ENCODE data around the gene CAMTA1.
"Not testable (repeated sequence)": the region's sequence is repeated elsewhere in the genome, so short reads cannot be mapped to it uniquely, and the experiment has no call there.

Gene CAMTA1

GRCh38 chr1:6907201-6907600, 121.9 kb downstream of the CAMTA1 start:
- no peak for DNase-seq (ENCODE audit: low spot score)

DNA sequence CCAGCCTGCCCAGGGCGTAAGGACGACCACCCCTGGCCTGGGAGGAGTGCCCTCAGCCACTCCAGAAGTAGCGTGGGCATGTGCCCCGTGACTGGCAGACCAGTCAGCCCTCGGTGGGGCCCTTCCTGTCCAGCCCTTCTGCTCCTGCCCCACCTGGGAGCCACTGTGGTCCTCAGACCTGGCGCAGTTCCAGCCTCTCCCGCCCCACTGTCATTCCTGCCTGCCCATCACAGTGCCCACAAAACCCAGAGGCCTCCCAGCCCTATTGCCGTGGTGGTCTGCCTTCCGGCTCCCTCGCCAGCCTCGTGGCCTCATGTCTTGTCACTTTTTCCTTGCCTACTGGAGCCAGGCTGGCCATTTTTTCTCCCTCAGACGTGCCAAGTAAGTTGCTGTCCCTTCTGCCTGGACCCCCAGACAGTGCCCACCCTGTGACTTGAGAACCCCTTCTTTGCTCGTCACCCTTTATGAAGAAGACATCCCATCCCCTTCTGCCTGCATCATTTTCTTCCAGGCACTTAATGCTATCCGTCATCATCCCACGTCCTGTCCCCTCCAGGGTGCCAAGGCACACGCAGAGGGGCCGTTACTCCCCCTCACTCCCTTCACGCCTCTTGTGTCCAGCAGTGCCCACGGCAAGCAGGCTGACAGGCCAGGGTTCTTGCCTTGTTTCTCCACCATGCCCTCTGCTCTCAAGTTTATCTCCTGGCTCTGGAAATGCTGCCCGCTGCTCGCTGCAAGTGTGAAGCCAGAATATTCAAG, 122.6 kb downstream of the CAMTA1 start:
- no peak for DNase-seq (ENCODE audit: low spot score)

- no peak for DNase-seq (ENCODE audit: low spot score)
Measured at GRCh38 chr1:6909401-6909800, 124.1 kb downstream of the CAMTA1 start.

- DNase-seq (ENCODE audit: low spot score), result no peak
Measured at GRCh38 chr1:6909857-6910256, 124.6 kb downstream of the CAMTA1 start.

GRCh38 chr1:6911021-6911941, 126.0 kb downstream of the CAMTA1 start:
- DNase-seq (ENCODE audit: low spot score), result no peak

- DNase-seq (ENCODE audit: low spot score), result no peak
Measured at GRCh38 chr1:6911974-6912373, 126.7 kb downstream of the CAMTA1 start.

DNA sequence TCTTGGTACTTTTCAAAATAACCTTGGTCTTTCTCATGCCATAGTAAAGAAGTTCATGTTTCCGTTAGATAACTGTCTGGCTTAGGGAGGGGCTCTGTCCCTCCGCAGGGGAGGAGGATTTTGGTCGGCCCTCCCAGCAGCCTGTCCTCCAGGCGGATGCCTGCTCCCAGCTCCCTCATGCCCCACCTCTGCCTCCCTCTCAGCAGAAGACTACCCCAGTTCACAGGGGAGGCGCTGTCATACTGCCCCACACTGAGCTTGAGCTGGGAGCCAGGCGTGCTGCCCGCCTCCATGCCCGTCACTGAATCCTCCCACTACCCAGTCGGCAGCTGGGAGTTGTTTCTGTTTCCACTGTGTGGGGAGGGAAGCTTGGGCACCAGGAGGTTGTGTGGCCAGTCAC, 127.3 kb downstream of the CAMTA1 start:
- DNase-seq (ENCODE audit: low spot score), result no peak

DNA sequence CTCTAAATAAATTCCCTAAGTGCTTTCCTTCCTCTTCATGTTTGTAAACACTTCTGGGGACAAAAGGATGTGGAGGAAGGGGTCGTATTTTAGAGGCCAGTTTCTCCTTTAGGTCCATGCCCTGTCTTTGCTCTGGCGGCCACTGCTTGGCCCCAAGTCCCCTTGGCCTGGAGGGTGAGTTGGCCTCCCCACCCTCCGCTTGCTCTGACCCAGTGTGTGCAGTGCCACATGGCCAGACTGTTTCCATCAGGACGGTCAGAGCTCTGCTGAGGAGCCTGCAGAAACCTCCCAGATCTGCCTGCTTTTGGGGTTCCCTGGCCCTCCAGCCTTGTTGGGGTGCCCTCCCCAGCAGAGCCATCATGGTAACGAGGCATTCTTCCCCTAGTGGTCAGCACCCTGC, 127.8 kb downstream of the CAMTA1 start:
- no peak for DNase-seq (ENCODE audit: low spot score)

DNA sequence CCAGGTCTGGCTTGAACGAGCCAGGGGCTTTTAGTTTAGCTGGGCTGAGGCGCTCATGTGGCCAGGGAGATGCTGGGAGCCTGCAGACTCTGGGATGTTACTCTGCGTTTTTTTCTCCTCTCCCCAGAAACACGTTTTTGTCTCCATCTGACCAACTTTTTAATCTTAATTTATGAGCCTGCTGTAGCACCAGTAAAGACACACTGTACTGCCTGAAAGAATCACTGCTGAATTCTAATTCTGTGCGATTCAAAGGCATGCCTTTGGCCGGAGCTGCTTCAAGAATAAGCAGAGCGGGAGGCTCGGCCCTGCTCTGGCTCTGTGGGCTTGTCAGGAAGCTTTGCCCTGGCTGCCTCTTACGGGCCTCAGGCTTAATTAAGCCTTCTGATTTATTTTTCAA, 129.5 kb downstream of the CAMTA1 start:
- DNase-seq (ENCODE audit: low spot score), result no peak

DNA sequence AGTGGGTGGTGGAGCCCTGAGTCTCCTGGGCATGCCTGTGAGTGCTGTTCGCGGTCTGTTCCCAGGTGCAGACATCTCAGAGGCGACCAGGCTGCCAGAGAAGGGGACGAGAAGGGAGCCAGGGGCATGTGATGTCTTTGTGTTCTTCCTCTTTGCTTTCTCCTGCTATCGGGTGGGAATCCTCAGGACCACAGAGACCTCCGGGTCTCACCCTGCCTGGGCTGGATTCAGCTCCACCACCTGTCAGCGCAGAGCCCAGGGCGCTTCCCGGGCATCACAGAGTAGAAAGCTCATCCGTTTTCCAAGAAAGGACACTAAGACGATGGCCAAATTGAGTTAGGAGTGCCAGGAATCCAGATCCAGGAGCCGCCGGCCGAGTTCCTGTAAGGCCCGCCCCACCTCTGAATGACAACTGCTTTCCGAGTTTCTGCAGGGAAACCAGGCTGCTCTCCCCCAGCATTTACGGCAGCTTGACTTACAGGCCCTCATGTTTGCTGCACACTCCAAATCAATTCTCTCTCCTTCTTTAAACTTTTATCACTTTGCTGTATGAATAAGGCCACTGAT, 130.8 kb downstream of the CAMTA1 start:
- no peak for DNase-seq (ENCODE audit: low spot score)

DNA sequence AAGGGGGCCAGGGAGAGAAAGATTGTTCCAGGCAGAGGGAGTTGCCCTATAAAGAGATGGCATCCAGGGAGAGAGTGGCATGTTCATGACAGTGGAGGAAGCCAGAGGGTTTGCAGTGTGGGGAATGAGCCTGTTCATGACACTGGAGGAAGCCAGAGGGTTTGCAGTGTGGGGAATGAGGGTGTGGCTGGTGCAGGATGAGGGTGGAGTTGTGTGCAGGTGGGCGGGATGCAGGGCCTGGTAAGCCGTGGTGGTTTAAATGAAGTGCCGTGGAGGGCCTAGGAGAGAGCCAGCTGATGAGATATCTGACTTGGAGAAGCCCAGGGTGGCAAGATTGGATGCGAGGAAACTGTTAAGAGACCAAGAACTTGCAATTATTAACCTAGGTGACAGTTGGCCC, 131.8 kb downstream of the CAMTA1 start:
- DNase-seq (ENCODE audit: low spot score), result no peak

- DNase-seq (ENCODE audit: low spot score), result no peak
Measured at GRCh38 chr1:6918186-6918924, 133.1 kb downstream of the CAMTA1 start.

GRCh38 chr1:6918925-6919511, 133.8 kb downstream of the CAMTA1 start:
- DNase-seq (ENCODE audit: low spot score), result no peak

- DNase-seq (ENCODE audit: low spot score), result not testable (repeated sequence)
Measured at GRCh38 chr1:6921506-6921905, 136.3 kb downstream of the CAMTA1 start.

DNA sequence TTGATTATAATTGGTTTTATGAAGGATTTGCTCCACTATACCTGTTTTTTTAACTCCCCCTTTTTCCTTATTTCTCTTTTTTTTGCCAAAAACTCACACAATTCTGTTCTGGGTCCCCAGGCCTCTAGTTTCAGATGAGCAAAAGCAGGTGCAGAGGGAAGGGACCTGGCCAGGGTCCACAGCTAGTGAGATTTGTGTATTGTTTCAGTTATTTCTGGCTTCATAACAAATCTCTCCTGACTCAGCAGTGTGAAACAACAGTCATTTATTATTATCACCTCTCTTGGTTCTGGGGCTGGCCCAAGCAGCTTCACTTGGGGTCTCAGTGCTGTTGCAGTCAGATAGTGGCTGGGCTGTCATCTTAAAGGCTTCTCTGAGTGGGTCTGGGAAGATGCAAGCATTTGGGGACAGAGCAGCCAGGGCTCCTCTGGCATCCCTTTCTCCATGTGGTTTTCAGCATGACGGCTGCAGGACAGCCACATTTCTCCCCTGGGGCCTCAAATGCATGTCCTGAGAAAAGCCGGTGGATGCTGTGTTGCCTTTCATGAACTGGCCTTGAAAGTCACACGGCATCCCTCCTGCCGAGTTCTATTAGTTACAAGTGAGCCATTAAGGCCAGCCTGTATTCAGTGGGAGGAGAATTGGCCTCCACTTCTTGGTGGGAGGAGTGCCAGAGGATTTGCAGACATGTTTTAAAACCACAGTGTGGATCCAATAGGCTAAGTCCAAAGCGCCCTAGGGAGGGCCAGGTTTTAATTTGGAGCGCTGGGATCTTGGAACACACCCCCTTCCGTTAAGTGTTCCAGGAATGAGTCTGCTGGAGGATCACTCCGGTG, 137.1 kb downstream of the CAMTA1 start:
- DNase-seq (ENCODE audit: low spot score), result no peak

GRCh38 chr1:6923012-6923411, 137.8 kb downstream of the CAMTA1 start:
- DNase-seq (ENCODE audit: low spot score), result no peak

DNA sequence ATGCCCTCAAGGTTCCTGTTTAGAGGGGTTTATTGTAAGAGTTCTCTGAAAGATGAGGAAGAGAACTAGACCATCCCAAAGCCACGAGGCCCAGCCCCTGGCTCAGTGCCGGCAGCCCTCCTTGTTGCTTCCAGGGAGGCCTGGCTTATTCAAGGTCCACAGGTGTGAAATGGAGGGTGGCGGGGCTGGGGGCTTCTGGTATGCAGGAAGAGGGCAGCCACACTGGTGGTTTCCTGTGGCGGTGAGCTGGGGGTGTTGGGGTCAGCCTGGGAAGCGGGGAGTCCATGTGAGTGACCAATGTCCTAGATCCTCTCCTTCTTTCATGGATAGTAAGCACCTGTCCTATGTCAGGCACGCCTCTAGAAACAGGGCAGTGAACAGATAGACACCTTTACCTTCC, 138.2 kb downstream of the CAMTA1 start:
- DNase-seq (ENCODE audit: low spot score), result no peak

GRCh38 chr1:6923955-6924881, 139.0 kb downstream of the CAMTA1 start:
- no peak for DNase-seq (ENCODE audit: low spot score)

- DNase-seq (ENCODE audit: low spot score), result no peak
Measured at GRCh38 chr1:6924891-6925290, 139.6 kb downstream of the CAMTA1 start.

DNA sequence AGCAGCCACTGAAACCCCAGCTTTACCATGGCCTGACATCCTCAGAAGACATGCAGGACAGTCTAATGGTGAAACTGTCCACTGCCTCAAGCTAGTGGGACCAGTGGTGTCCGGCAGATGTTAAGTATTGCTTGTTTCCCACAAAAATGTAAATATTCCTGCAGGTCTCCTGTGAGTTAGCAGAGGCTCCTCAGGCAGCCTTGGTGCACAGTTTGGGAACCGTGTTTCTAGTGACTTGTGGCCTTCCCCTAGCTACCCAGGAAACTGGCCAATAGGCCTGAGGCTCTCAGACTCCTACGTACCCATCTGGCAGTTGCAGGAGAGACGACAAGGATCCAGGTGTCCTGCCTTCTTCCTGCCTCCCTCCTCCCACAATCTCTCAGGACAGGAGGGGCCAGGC, 142.4 kb downstream of the CAMTA1 start:
- no peak for DNase-seq (ENCODE audit: low spot score)

Measured in RKO (cell line).